IPS-18c (cell line): ENCODE data around the gene KRT222.

Experiments
- H3K4me3 ChIP-seq: 2 replicates; pipeline ENCODE4 v1.7.0; 2013; ENCODE audit warnings: low read depth, mild to moderate bottlenecking, low read length, moderate library complexity; ENCODE audit not compliant: insufficient read depth
- H3K9me3 ChIP-seq: one replicate; pipeline ENCODE4 v1.6.1; 2013; ENCODE audit warnings: mild to moderate bottlenecking, low read length, moderate library complexity; ENCODE audit not compliant: control insufficient read depth, insufficient read depth

Gene KRT222

GRCh38 chr17:40664582-40665333 is at the start of gene KRT222:
KRT222 (minus strand) TSS chr17:40665177; CDS start chr17:40665099, 78 bp downstream.
- H3K4me3 ChIP-seq: peak within 1 kb of the TSS; percentile 34; the same call in 1 of the 2 replicates
- H3K9me3 ChIP-seq: no peaks in the 10 kb centered on the region

GRCh38 chr17:40714473-40714872 is 49.5 kb upstream of the KRT222 start:
- H3K4me3 ChIP-seq: no peak overlapping the region
- no peaks in the 10 kb centered on the region for H3K9me3 ChIP-seq

DNA sequence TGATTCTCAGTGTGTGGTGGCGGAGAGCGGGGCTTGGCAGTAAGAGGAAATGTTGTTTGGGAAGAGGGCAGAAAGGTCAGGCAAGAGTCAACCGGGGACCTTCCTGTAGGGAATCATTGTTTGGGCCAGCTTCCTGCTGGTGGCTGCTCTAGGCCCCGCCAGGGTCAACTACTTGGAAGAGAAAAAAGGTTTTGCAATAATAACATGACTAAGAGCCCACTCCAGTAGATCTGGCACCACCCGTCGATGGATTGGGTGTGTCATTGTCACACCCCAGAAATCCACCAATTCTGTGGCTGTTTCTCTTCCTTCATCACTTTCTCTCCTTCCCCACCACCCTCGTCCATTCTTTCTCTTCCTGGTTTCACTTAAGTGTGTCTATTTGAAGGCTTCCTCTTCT is 42.8 kb upstream of the KRT222 start:
- Histone ChIP-seq H3K9me3 (no peaks in the 10 kb centered on the region), H3K4me3 (no peak overlapping the region)

DNA sequence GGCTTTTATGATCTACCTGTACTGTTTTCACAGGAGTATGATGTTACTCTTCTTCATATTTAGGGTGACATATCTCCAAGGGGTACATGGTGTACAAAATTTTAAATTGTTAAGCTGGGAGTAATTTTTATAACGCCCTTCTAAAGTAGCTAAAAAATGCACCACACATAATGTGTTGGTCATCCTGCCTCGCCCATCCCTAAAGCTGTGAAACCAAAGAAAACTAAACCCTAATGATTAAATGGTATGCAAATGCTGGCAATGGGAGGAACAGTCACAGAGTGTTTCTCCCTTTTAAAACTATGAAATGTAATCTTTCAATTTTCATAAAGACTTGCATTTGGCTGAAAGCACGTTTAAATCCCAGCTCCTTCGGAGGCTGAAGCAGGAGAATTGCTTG is 40.6 kb upstream of the KRT222 start:
- Histone ChIP-seq H3K4me3 (no peak overlapping the region), H3K9me3 (no peaks in the 10 kb centered on the region)

DNA sequence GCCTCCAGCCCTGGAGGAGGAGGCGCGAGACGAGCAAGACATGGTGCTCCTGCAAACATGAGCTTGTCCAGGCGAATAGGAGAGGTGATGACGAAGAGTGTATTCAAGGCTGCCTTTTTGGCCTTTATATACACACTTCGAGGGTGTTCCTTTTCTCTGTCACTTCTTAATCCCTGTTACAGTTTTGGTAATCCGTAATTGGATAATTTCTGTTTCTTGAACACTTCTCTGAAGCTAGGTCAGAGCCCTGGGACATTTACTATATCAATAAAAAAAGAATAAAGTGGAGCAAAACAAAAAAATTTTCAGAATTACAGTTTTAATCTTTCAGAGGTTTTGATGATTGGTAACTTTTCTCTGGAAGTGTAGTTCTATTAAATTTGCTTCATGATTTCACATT is 38.7 kb upstream of the KRT222 start, which contains the start of gene KRT24:
Gene KRT24 (minus strand): TSS at position 101 of the 400 bp plus-strand sequence. CDS start 59 bp downstream, at position 42.
- H3K4me3 ChIP-seq: no peak within 1 kb of the TSS
- no peaks in the 10 kb centered on the region for H3K9me3 ChIP-seq

DNA sequence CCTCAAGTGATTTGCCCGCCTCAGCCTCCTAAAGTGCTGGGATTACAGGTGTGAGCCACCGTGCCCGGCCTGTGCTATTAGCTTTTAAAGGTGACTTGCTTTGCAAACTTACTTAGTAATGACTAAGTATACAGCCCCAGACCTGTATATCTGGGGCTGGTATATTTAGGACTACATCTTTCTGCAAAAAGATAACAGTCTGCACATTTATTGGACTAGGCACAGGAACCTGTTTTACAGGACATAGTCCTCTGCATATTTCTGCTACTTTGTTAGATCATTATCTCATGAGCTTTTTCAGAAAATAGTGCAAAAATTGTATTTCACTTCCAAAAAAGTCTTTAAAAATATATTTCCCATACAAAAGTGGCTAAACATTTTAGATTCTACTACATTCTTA is 37.3 kb upstream of the KRT222 start:
- Histone ChIP-seq H3K9me3 (no peaks in the 10 kb centered on the region), H3K4me3 (no peak overlapping the region)

DNA sequence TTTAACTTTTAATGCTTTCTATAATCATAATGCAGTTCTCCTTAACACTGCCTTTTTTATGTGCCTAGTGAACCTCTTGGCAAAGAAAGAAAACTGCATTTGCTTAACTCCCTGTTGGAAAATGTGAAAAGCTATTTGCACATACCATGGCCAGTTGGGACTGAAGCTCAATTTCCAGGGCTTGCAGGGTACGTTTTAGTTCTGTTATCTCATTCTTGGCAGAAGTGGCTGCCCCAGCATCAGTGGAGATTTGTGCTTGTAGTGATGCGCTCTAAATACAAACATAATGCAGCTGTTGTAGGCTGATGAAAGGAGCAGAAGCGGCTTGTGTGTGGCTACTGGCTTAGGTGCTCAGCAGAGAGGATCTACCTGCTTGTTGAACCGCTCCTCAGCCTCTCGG is 34.9 kb upstream of the KRT222 start:
- Histone ChIP-seq H3K4me3 (no peak overlapping the region), H3K9me3 (no peaks in the 10 kb centered on the region)

GRCh38 chr17:40699371-40699770 is 34.4 kb upstream of the KRT222 start:
- Histone ChIP-seq H3K9me3 (no peaks in the 10 kb centered on the region), H3K4me3 (no peak overlapping the region)

DNA sequence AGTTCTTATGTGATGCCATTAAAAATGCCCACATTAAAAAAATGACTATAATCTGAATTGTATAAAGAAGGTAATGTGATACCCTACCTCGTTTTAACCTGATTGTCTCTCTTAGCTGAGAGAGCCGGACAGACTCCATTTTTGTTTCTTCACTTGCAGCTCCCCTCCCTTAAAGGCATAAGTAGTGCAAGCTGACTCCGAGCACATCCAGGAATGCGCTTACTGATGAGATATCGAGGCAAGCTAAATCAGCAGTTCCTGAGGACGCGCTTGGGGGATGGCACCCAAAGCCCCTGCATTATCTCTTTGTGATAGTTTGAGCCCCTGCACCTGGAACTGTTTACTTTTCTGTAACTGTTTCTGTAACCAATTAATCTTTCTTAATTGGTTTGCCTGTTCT is 32.3 kb upstream of the KRT222 start:
- Histone ChIP-seq H3K9me3 (no peaks in the 10 kb centered on the region), H3K4me3 (no peak overlapping the region)

- no peak overlapping the region for H3K4me3 ChIP-seq
Observed at GRCh38 chr17:40696651-40697072, 31.7 kb upstream of the KRT222 start.

DNA sequence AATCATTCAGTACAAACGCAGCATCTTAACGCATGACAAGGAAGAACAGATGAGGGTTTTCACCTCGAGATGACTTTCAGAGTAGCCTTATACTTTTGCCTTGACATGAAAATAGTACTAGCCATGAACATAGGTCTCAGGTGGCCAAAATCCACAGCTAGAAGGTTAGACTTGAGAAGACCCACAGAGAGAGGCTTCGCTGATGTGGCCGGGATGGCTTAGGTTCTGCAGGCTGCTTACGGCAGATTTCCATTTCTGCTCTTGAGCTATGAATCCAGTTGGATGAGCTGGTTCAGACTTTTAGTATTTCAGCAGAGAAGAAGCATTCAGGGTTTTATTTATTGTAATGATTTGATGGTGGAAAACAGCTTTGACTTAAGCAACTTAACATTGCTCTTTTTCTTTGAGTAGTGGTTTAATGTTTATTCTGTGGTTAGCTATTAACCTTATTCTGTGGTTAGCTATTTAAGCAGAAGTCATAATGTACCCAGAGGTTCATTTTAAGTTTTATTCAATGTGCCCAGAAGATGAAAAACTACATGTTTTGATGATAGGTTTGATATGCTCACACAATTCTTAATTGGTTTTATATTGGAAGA is 31.0 kb upstream of the KRT222 start:
- Histone ChIP-seq H3K4me3 (no peak overlapping the region), H3K9me3 (no peaks in the 10 kb centered on the region)

More at GRCh38 chr17:40696651-40697072, 31.7 kb upstream of the KRT222 start:
- H3K9me3 ChIP-seq: no peaks in the 10 kb centered on the region

- no peaks in the 10 kb centered on the region for H3K9me3 ChIP-seq
- no peak overlapping the region for H3K4me3 ChIP-seq
Observed at GRCh38 chr17:40694584-40694983, 29.6 kb upstream of the KRT222 start.

DNA sequence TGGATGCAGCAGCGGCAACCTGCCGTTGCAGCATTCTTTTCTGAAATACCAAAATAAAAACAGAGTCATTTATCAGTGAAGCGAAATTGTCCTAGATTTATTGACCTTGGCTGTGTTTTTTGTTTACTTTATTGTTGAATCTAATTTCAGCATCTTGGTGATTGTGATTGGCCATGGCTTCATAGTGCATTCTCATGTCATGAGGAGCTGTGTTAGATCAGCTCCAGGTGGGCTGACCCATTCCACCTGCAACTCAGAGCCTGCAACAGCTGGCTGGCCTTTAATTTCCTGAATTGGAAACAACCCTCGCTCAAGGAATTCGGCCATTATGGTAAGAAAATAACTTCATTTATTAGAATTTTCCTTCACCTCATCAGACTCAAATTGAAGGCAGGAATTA is 22.1 kb upstream of the KRT222 start:
- Histone ChIP-seq H3K4me3 (no peak overlapping the region), H3K9me3 (no peaks in the 10 kb centered on the region)

- H3K4me3 ChIP-seq: no peak overlapping the region
- no peaks in the 10 kb centered on the region for H3K9me3 ChIP-seq
Observed at GRCh38 chr17:40686192-40686591, 21.2 kb upstream of the KRT222 start.

DNA sequence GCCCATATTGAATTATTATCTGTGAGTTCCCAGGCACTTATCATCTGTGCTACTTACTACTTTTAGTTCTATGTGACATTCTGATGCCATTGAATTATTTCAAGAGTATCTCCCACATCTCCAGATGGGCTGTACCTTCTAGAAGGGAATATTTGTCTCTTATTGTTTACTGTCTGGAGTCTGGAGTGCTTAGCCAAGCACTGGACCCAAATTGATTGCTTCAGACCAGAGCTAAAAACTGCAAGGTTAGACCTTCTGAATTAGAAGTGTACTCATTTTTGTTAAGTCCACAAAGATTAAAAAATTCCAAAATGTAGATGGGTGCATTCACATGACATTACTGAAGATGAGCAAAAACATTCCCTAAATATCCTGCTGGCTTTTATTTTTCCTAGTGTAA is 16.0 kb upstream of the KRT222 start:
- H3K9me3 ChIP-seq: no peaks in the 10 kb centered on the region
- H3K4me3 ChIP-seq: no peak overlapping the region

DNA sequence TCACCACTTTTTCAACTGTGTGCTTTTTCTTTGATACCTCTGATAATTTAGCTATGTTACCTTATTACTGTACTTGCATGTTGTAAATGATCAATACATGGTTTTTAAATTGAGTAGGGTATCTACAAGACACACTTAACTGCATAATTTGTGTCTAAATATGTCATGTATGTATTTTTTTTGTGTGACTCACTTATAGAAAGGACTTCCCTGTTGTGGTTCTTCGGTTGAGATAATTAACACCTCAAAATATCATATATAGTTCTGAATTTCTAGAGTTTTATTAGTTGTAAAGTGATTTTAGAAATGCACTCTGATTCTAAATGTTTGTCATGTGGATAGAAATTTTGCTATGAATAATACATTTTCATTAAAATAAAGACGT is 14.5 kb upstream of the KRT222 start:
- peaks cover 2% of the 10 kb centered on the region for H3K9me3 ChIP-seq
- no peak overlapping the region for H3K4me3 ChIP-seq

DNA sequence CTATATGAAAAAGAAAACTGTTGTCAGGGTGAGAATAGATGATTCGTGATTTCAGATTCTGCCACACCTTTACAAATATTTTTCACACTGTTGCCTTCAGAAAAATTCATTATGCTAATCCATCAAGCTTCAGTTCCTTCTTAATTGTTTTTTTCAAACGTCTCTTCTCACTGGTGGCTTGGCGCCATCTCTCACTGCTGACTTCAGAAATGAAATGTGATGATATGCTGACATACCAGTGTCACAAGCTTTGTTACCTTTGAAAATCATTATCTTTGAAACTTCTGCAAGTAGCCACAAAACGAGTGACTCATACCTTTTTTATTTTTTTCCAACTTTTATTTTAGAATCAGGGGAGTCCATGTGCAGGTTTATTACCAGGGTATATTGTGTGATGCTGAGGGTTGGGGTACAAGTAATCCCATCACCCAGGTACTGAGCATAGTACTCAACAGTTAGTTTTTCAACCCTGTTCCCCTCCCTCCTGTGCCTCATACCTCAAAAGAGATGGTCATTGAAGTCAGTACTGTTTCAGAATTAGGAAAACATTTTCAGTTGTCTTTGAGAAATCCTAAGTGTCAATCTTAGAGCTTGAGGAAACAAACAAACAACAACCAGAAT is 14.0 kb upstream of the KRT222 start:
- Histone ChIP-seq H3K9me3 (peaks cover 2% of the 10 kb centered on the region), H3K4me3 (no peak overlapping the region)

DNA sequence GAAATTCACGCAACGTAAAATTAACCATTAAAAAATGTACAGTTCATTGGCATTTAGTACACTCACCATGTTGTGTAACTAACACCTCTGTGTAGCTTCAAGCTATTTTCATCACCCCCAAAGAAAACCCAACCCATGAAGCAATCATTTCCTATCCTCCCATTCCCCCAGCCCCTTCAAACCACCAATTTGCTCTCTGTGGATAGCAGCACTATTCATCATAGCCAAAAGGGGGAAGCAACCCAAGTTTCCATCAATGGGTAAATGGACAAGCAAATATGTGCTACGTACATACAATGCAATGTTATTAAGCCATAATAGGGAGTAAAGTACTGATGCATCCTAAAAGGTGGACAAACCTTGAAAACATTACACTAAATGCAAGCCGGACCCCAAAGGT is 10.9 kb upstream of the KRT222 start:
- Histone ChIP-seq H3K9me3 (peaks cover 2% of the 10 kb centered on the region), H3K4me3 (no peak overlapping the region)
